ENCODE results near the gene LFNG. TPM values are rescaled to one million over a fixed set of nuclear protein-coding genes. Genes with fewer than 3 reads are reported as not detected.

The LFNG gene
- total and polyA plus RNA-seq, 10 donors = 21.2 to 47.4 (median 34.0) TPM

DNA sequence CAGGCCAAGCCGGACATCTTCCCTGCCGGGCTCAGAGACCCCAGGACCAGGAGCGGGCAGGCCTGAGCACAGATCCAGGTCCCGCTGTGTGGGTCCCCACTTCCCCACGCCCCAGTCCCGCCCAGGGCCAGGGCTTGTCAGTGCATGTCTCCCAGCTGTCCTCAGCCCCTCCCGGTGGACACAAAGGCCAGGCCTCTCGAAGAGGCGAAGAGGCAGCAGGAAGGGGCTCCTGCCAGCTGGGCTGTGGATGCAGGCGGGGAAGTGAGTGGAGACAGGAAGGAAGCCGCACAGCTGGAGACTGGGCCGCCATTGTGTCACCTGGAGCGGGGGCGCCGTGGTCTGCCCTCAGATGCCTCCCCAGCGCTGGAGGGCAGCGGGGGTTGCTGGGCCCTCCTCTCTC is 48.2 kb upstream of the LFNG start:
- no peak for TF ChIP-seq POLR2A (IDR thresholded peaks at IDR 0.05)
- no peak for TF ChIP-seq CTCF (IDR thresholded peaks at IDR 0.05 in 8 of 11, conservative IDR thresholded peaks at IDR 0.05 in 3 of 11)
- peak in 2 of 3 donors; percentile 57 to 59 for TF ChIP-seq POLR2AphosphoS5 (IDR thresholded peaks at IDR 0.05)
- intact Hi-C loops (cut with DNase I; ENCODE audit: low total_unique reads) = loop anchor here (10.0 kb wide), 2 partner anchors 103 to 213 kb away; partner anchors contain the start of gene AMZ1
- no peak for DNase-seq
- no peaks in the 10 kb centered on the region for H3K9me3 ChIP-seq
- no peaks in the 10 kb centered on the region for H3K36me3 ChIP-seq
- peaks cover 0 to 48% (median 0%) of the 10 kb centered on the region in 7 donors for H3K27me3 ChIP-seq (replicated peaks in 1 of 7)
- WGBS, 5 donors = 3 to 19% (median 15%) methylated on average over 7 to 17 of the region's 17 CpGs
- H3K27ac ChIP-seq = no peak overlapping the region
- H3K4me1 ChIP-seq = peaks cover 0 to 31% (median 11%) of the 10 kb centered on the region in 6 donors
- H3K4me3 ChIP-seq = no peak overlapping the region

GRCh38 chr7:2472739-2473138 is 46.8 kb upstream of the LFNG start:
- H3K4me1 ChIP-seq = peaks cover 7 to 43% (median 20%) of the 10 kb centered on the region in 6 donors
- H3K27me3 ChIP-seq (replicated peaks in 1 of 7) = peaks cover 0 to 56% (median 0%) of the 10 kb centered on the region in 7 donors
- intact Hi-C loops (cut with DNase I; ENCODE audit: low total_unique reads) = loop anchor here (10.0 kb wide), 2 partner anchors 102 to 212 kb away; partner anchors contain the start of gene AMZ1
- no peaks in the 10 kb centered on the region for H3K9me3 ChIP-seq
- no peak overlapping the region for H3K4me3 ChIP-seq
- 77 to 91% (median 89%) methylated on average over 6 of the region's 6 CpGs for WGBS, 5 donors
- H3K36me3 ChIP-seq = no peaks in the 10 kb centered on the region
- no peak overlapping the region for H3K27ac ChIP-seq
- no peak for TF ChIP-seq POLR2AphosphoS5 (IDR thresholded peaks at IDR 0.05)
- no peak for TF ChIP-seq POLR2A (IDR thresholded peaks at IDR 0.05)
- TF ChIP-seq CTCF (IDR thresholded peaks at IDR 0.05 in 8 of 11, conservative IDR thresholded peaks at IDR 0.05 in 3 of 11) = no peak
- no peak for DNase-seq

DNA sequence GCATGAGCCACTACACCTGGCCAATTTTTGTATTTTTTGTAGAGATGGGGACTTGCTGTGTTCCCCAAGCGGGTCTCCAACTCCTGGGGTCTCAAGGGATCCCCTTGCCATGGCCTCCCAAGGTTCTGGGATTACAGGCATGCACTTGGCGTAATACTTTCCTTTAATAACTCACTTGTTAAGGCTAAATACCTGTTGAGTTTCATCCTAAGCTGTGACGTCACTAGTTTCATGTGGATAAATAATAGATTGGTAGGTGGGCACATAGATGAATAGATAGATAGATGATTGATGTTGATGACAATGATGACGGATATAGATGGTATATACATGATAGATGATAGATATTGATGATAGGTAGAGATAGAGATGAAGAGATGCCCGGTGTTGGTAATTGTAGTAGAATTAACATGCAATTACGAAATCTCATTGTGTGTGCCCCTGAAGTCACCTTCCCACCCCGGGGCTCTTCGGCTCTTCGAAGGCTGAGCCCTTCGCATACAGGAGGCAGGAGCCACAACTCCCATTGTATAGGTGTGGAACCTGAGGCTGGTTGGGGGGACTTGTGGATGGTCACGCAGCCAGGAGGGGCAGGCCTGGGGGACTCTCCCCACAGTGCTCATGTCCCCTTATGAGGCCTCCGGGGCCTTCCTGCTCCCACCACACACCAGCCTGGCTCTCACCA is 45.9 kb upstream of the LFNG start:
- 76 to 88% (median 80%) methylated on average over 12 of the region's 12 CpGs for WGBS, 5 donors
- intact Hi-C loops (cut with DNase I; ENCODE audit: low total_unique reads) = loop anchor here (10.0 kb wide), 2 partner anchors 101 to 211 kb away; partner anchors contain the start of gene AMZ1
- TF ChIP-seq CTCF (IDR thresholded peaks at IDR 0.05 in 8 of 11, conservative IDR thresholded peaks at IDR 0.05 in 3 of 11) (no peak), POLR2AphosphoS5 (IDR thresholded peaks at IDR 0.05) (no peak), POLR2A (IDR thresholded peaks at IDR 0.05) (no peak)
- Histone ChIP-seq H3K27ac (no peak overlapping the region), H3K4me3 (no peak overlapping the region), H3K27me3 (replicated peaks in 1 of 7) (peaks cover 0 to 65% (median 0%) of the 10 kb centered on the region in 7 donors), H3K36me3 (no peaks in the 10 kb centered on the region), H3K9me3 (no peaks in the 10 kb centered on the region), H3K4me1 (peaks cover 13 to 50% (median 26%) of the 10 kb centered on the region in 6 donors)
- no peak for DNase-seq

DNA sequence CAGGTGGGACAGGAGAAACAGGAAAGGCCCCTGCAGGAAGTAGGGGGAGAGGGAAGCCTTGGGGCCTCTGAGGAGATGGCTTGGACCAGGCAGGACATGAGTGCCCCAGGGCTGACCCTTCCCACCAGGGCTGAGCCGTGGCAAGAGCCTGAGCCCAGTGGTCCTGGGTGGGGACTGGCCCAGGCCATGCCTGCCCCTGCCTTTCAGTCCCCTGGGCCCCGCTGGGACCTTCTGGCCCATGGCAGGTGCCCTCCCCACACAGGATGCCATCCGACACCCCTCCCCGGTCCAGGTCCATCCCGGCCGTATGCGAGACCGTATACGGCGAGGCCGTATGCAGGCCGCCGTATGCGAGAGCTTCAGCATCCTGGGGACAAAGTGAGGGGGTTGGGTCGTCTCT is 45.4 kb upstream of the LFNG start:
- Histone ChIP-seq H3K4me1 (peaks cover 13 to 50% (median 20%) of the 10 kb centered on the region in 6 donors), H3K4me3 (no peak overlapping the region), H3K9me3 (no peaks in the 10 kb centered on the region), H3K27me3 (replicated peaks in 1 of 7) (peaks cover 0 to 69% (median 0%) of the 10 kb centered on the region in 7 donors), H3K36me3 (no peaks in the 10 kb centered on the region), H3K27ac (no peak overlapping the region)
- intact Hi-C loops (cut with DNase I; ENCODE audit: low total_unique reads) = loop anchor here (10.0 kb wide), 2 partner anchors 101 to 211 kb away; partner anchors contain the start of gene AMZ1
- no peak for DNase-seq
- TF ChIP-seq POLR2AphosphoS5 (IDR thresholded peaks at IDR 0.05) = no peak
- WGBS, 5 donors = 76 to 88% (median 83%) methylated on average over 2 to 15 of the region's 15 CpGs

Measured in spleen (tissue), 11 donors.